Astrocyte (in vitro differentiated cells and primary cell): ENCODE results near the gene RIMBP2. TPM values are rescaled to one million over a fixed set of nuclear protein-coding genes. Genes with fewer than 3 reads are reported as not detected.

ENCODE experiments used
- DNase-seq: peaks from one replicate; pipeline ENCODE4 v3.0.0-alpha.2; 2010; ENCODE audit warnings: low read depth
- FAIRE-seq: peaks from 2 replicates; lab custom pipeline; 2011; peaks lifted over from hg19 to GRCh38; lab: Jason Lieb, UNC
- H2AFZ ChIP-seq: 2 replicates; pipeline ENCODE4 v1.6.0; 2012; ENCODE audit warnings: low read depth, low read length, inconsistent platforms
- H3K27ac ChIP-seq: 2 replicates; pipeline ENCODE4 v1.5.1; 2011; ENCODE audit warnings: low read depth, low read length, inconsistent platforms
- H3K27me3 ChIP-seq: 2 replicates; pipeline ENCODE4 v1.6.0; 2011; ENCODE audit warnings: low read length, inconsistent platforms; ENCODE audit not compliant: insufficient read depth
- H3K36me3 ChIP-seq: 2 replicates; pipeline ENCODE4 v1.5.1; 2011; ENCODE audit warnings: low read length, inconsistent platforms; ENCODE audit not compliant: insufficient read depth
- H3K4me1 ChIP-seq: 2 replicates; pipeline ENCODE4 v1.5.1; 2011; ENCODE audit warnings: low read length, inconsistent platforms; ENCODE audit not compliant: insufficient read depth
- H3K4me2 ChIP-seq: 2 replicates; pipeline ENCODE4 v1.6.0; 2012; ENCODE audit warnings: low read length, inconsistent platforms
- H3K4me3 ChIP-seq: 2 replicates; pipeline ENCODE4 v1.5.1; 2011; ENCODE audit warnings: low read depth, mild to moderate bottlenecking, low read length, inconsistent platforms; ENCODE audit not compliant: insufficient read depth
- H3K79me2 ChIP-seq: 2 replicates; pipeline ENCODE4 v1.6.0; 2012; ENCODE audit warnings: mild to moderate bottlenecking, low read length, inconsistent platforms; ENCODE audit not compliant: insufficient read depth
- H3K9ac ChIP-seq: 2 replicates; pipeline ENCODE4 v1.6.0; 2012; ENCODE audit warnings: mild to moderate bottlenecking, low read length, inconsistent platforms
- H3K9me3 ChIP-seq: 2 replicates; pipeline ENCODE4 v1.5.1; 2012; ENCODE audit warnings: low read depth, mild to moderate bottlenecking, low read length, inconsistent platforms; ENCODE audit not compliant: insufficient read depth
- H4K20me1 ChIP-seq: 2 replicates; pipeline ENCODE4 v1.6.0; 2012; ENCODE audit warnings: low read length, inconsistent platforms; ENCODE audit not compliant: insufficient read depth
- H3K27ac Mint-ChIP-seq: one replicate; pipeline ENCODE4 v1.8.0; 2021; ENCODE audit warnings: mild to moderate bottlenecking, mixed read lengths; ENCODE audit not compliant: unreplicated experiment
- H3K27me3 Mint-ChIP-seq: one replicate; pipeline ENCODE4 v1.8.0; 2021; ENCODE audit warnings: low read depth, mixed read lengths; ENCODE audit not compliant: unreplicated experiment
- H3K36me3 Mint-ChIP-seq: one replicate; pipeline ENCODE4 v1.8.0; 2021; ENCODE audit warnings: low read depth, mixed read lengths; ENCODE audit not compliant: unreplicated experiment
- H3K4me1 Mint-ChIP-seq: one replicate; pipeline ENCODE4 v1.8.0; 2021; ENCODE audit warnings: low read depth, mixed read lengths; ENCODE audit not compliant: unreplicated experiment
- H3K4me3 Mint-ChIP-seq: one replicate; pipeline ENCODE4 v1.8.0; 2021; ENCODE audit warnings: mild to moderate bottlenecking, moderate library complexity, mixed read lengths; ENCODE audit not compliant: unreplicated experiment
- H3K9me3 Mint-ChIP-seq: one replicate; pipeline ENCODE4 v1.8.0; 2021; ENCODE audit warnings: mild to moderate bottlenecking, mixed read lengths; ENCODE audit not compliant: unreplicated experiment
- CTCF ChIP-seq: IDR thresholded peaks from 2 replicates; pipeline ENCODE4 v1.5.1; 2011; ENCODE audit warnings: low read depth, mild to moderate bottlenecking, inconsistent platforms, low read length, moderate library complexity; ENCODE audit not compliant: insufficient read depth
- EZH2 ChIP-seq: IDR thresholded peaks from 2 replicates; pipeline ENCODE4 v1.6.1; 2012; ENCODE audit warnings: mild to moderate bottlenecking, low read length, inconsistent platforms; ENCODE audit not compliant: insufficient read depth
- total RNA-seq: library from RNA; stranded (reverse); gene quantifications from 2 replicates; pipeline ENCODE4 v1.2.1, GENCODE V29; 2021

The RIMBP2 gene
- total RNA-seq, 1 donor from 2014 or later: 2.2 TPM

GRCh38 chr12:130658145-130658911, 57.8 kb downstream of the RIMBP2 start:
- Histone ChIP-seq H3K9ac (no peak overlapping the region), H3K4me3 (no peak overlapping the region), H3K36me3 (no peaks in the 10 kb centered on the region), H4K20me1 (no peaks in the 10 kb centered on the region), H3K27me3 (no peaks in the 10 kb centered on the region), H3K9me3 (peaks cover 3% of the 10 kb centered on the region), H3K4me1 (no peaks in the 10 kb centered on the region), H3K79me2 (no peaks in the 10 kb centered on the region), H3K4me2 (no peak overlapping the region), H2AFZ (no peak overlapping the region), H3K27ac (no peak overlapping the region)
- DNase-seq: no peak
- TF ChIP-seq EZH2 (no peak), CTCF (no peak)
- no peak overlapping the region for H3K4me3 Mint-ChIP-seq
- no peak overlapping the region for H3K27ac Mint-ChIP-seq
- H3K36me3 Mint-ChIP-seq: no peaks in the 10 kb centered on the region
- peaks cover 3% of the 10 kb centered on the region for H3K9me3 Mint-ChIP-seq
- H3K27me3 Mint-ChIP-seq: no peaks in the 10 kb centered on the region
- no peaks in the 10 kb centered on the region for H3K4me1 Mint-ChIP-seq
- FAIRE-seq: no peak

GRCh38 chr12:130656411-130656810, 59.7 kb downstream of the RIMBP2 start:
- no peak overlapping the region for H3K4me3 Mint-ChIP-seq
- H3K4me1 ChIP-seq: no peaks in the 10 kb centered on the region
- H3K9me3 Mint-ChIP-seq: peaks cover 3% of the 10 kb centered on the region
- no peaks in the 10 kb centered on the region for H3K27me3 Mint-ChIP-seq
- no peaks in the 10 kb centered on the region for H3K36me3 ChIP-seq
- no peaks in the 10 kb centered on the region for H3K4me1 Mint-ChIP-seq
- H3K27me3 ChIP-seq: no peaks in the 10 kb centered on the region
- no peak overlapping the region for H3K27ac ChIP-seq
- H3K4me2 ChIP-seq: no peak overlapping the region
- H3K27ac Mint-ChIP-seq: no peak overlapping the region
- no peaks in the 10 kb centered on the region for H3K36me3 Mint-ChIP-seq
- no peak for TF ChIP-seq EZH2
- TF ChIP-seq CTCF: no peak
- DNase-seq (no peak), FAIRE-seq (no peak)
- H3K9me3 ChIP-seq: peaks cover 3% of the 10 kb centered on the region
- no peak overlapping the region for H2AFZ ChIP-seq
- no peak overlapping the region for H3K4me3 ChIP-seq
- no peaks in the 10 kb centered on the region for H4K20me1 ChIP-seq
- no peak overlapping the region for H3K9ac ChIP-seq
- no peaks in the 10 kb centered on the region for H3K79me2 ChIP-seq

- Mint-ChIP-seq H3K27me3 (no peaks in the 10 kb centered on the region), H3K9me3 (peaks cover 3% of the 10 kb centered on the region), H3K27ac (no peak overlapping the region), H3K36me3 (no peaks in the 10 kb centered on the region), H3K4me3 (no peak overlapping the region), H3K4me1 (no peaks in the 10 kb centered on the region)
- H3K4me3 ChIP-seq: no peak overlapping the region
- H3K27me3 ChIP-seq: no peaks in the 10 kb centered on the region
- H3K4me1 ChIP-seq: no peaks in the 10 kb centered on the region
- H3K27ac ChIP-seq: no peak overlapping the region
- FAIRE-seq: no peak
- peaks cover 3% of the 10 kb centered on the region for H3K9me3 ChIP-seq
- DNase-seq: no peak
- no peak overlapping the region for H3K4me2 ChIP-seq
- no peak overlapping the region for H3K9ac ChIP-seq
- H4K20me1 ChIP-seq: no peaks in the 10 kb centered on the region
- no peak for TF ChIP-seq CTCF
- no peaks in the 10 kb centered on the region for H3K36me3 ChIP-seq
- no peaks in the 10 kb centered on the region for H3K79me2 ChIP-seq
- no peak overlapping the region for H2AFZ ChIP-seq
Measured at GRCh38 chr12:130655881-130656280, 60.2 kb downstream of the RIMBP2 start.
